Measurements from ENCODE around the gene PLCL2. TPM values are rescaled to one million over a fixed set of nuclear protein-coding genes. Genes with fewer than 3 reads are reported as not detected.

Gene PLCL2
- total and polyA plus RNA-seq, 10 donors, result 6.9 to 60.4 (median 41.8) TPM

- Histone ChIP-seq H3K4me1 (no peaks in the 10 kb centered on the region), H3K9me3 (peaks cover 0 to 12% (median 0%) of the 10 kb centered on the region in 8 donors), H3K4me3 (no peak overlapping the region), H3K27me3 (replicated peaks in 1 of 7) (no peaks in the 10 kb centered on the region), H3K36me3 (no peaks in the 10 kb centered on the region), H3K27ac (peak overlapping the region in 1 of 8 donors; percentile 13)
- TF ChIP-seq, protein P1, sequence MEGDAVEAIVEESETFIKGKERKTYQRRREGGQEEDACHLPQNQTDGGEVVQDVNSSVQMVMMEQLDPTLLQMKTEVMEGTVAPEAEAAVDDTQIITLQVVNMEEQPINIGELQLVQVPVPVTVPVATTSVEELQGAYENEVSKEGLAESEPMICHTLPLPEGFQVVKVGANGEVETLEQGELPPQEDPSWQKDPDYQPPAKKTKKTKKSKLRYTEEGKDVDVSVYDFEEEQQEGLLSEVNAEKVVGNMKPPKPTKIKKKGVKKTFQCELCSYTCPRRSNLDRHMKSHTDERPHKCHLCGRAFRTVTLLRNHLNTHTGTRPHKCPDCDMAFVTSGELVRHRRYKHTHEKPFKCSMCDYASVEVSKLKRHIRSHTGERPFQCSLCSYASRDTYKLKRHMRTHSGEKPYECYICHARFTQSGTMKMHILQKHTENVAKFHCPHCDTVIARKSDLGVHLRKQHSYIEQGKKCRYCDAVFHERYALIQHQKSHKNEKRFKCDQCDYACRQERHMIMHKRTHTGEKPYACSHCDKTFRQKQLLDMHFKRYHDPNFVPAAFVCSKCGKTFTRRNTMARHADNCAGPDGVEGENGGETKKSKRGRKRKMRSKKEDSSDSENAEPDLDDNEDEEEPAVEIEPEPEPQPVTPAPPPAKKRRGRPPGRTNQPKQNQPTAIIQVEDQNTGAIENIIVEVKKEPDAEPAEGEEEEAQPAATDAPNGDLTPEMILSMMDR (IDR thresholded peaks at IDR 0.05 in 8 of 11, conservative IDR thresholded peaks at IDR 0.05 in 3 of 11), result no peak
- no peak for TF ChIP-seq POLR2A (IDR thresholded peaks at IDR 0.05)
- no peak for TF ChIP-seq POLR2AphosphoS5 (IDR thresholded peaks at IDR 0.05)
- 83 to 93% (median 87%) methylated on average over 11 of the region's 11 CpGs for WGBS, 5 donors
- no peak for DNase-seq
- intact Hi-C loops (cut with DNase I; ENCODE audit: low total_unique reads), result no loop called here
These were observed 251.5 kb downstream of the PLCL2 start for GRCh38 chr3:17136136-17136721.

GRCh38 chr3:17137321-17137826 is 252.6 kb downstream of the PLCL2 start:
- Histone ChIP-seq H3K9me3 (peaks cover 0 to 12% (median 0%) of the 10 kb centered on the region in 8 donors), H3K4me3 (no peak overlapping the region), H3K4me1 (no peaks in the 10 kb centered on the region), H3K27ac (no peak overlapping the region), H3K36me3 (no peaks in the 10 kb centered on the region), H3K27me3 (replicated peaks in 1 of 7) (no peaks in the 10 kb centered on the region)
- WGBS, 5 donors, result 91 to 96% (median 94%) methylated on average over 4 to 5 of the region's 5 CpGs
- TF ChIP-seq POLR2A (IDR thresholded peaks at IDR 0.05) (no peak), POLR2AphosphoS5 (IDR thresholded peaks at IDR 0.05) (no peak)
- TF ChIP-seq, protein P1 (IDR thresholded peaks at IDR 0.05 in 8 of 11, conservative IDR thresholded peaks at IDR 0.05 in 3 of 11), result no peak
- no peak for DNase-seq
- intact Hi-C loops (cut with DNase I; ENCODE audit: low total_unique reads), result no loop called here

GRCh38 chr3:17138246-17139039 is 253.7 kb downstream of the PLCL2 start:
- Histone ChIP-seq H3K4me3 (no peak overlapping the region), H3K4me1 (no peaks in the 10 kb centered on the region), H3K27ac (no peak overlapping the region), H3K27me3 (replicated peaks in 1 of 7) (no peaks in the 10 kb centered on the region), H3K9me3 (peaks cover 0 to 12% (median 0%) of the 10 kb centered on the region in 8 donors), H3K36me3 (no peaks in the 10 kb centered on the region)
- intact Hi-C loops (cut with DNase I; ENCODE audit: low total_unique reads), result no loop called here
- DNase-seq, result no peak
- 88 to 94% (median 89%) methylated on average over 4 to 7 of the region's 7 CpGs for WGBS, 5 donors
- TF ChIP-seq, protein P1 (IDR thresholded peaks at IDR 0.05 in 8 of 11, conservative IDR thresholded peaks at IDR 0.05 in 3 of 11), result no peak
- no peak for TF ChIP-seq POLR2A (IDR thresholded peaks at IDR 0.05)
- no peak for TF ChIP-seq POLR2AphosphoS5 (IDR thresholded peaks at IDR 0.05)

Data from spleen (tissue), 11 donors.